GM18858 (cell line): ENCODE data around the gene HSP90B1.
A peak's percentile ranks its signal among the peaks of the same experiment; 100 is the strongest.

Source experiments
- ATAC-seq: cut with Tn5 transposase; IDR thresholded peaks from one replicate; pipeline ENCODE4 v1.9.1; 2021; ENCODE audit not compliant: unreplicated experiment

The HSP90B1 gene

DNA sequence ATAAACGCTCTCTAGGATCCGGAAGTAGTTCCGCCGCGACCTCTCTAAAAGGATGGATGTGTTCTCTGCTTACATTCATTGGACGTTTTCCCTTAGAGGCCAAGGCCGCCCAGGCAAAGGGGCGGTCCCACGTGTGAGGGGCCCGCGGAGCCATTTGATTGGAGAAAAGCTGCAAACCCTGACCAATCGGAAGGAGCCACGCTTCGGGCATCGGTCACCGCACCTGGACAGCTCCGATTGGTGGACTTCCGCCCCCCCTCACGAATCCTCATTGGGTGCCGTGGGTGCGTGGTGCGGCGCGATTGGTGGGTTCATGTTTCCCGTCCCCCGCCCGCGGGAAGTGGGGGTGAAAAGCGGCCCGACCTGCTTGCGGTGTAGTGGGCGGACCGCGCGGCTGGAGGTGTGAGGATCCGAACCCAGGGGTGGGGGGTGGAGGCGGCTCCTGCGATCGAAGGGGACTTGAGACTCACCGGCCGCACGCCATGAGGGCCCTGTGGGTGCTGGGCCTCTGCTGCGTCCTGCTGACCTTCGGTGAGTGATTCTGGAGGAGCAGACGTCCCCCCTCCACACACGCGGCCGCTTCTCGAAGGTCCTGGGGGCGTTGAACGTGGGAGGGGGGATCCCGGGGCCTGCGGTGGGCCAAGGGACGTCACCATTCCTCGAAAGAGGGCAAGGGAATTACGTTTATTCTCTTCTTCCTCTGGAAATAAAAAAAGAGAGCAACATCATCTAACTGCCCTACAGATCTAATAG lies at the start of gene HSP90B1:
TSS of gene HSP90B1 (plus strand) at position 377 of the 753 bp plus-strand sequence. CDS start at position 483, 106 bp downstream.
- ATAC-seq, result peak; percentile 48

DNA sequence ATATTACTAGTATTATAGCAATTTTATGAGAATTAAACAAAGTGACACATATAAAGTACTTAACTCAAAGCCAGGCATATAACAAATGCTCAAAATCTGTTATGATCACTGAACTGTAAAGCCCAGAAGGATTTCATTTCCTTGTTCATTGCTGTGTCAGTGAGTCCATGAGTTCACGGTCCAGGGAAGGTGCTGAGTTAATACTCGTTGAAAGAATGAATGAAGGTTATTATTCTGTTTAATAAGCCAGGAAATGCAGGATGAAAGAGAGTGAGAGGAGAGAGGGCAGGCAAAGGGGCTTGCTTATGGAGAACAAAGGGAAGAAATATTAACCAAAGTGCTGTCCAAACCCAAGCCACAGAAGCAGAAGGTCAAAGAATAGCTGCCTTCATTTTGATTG lies 48.9 kb upstream of the HSP90B1 start:
- ATAC-seq, result no peak

DNA sequence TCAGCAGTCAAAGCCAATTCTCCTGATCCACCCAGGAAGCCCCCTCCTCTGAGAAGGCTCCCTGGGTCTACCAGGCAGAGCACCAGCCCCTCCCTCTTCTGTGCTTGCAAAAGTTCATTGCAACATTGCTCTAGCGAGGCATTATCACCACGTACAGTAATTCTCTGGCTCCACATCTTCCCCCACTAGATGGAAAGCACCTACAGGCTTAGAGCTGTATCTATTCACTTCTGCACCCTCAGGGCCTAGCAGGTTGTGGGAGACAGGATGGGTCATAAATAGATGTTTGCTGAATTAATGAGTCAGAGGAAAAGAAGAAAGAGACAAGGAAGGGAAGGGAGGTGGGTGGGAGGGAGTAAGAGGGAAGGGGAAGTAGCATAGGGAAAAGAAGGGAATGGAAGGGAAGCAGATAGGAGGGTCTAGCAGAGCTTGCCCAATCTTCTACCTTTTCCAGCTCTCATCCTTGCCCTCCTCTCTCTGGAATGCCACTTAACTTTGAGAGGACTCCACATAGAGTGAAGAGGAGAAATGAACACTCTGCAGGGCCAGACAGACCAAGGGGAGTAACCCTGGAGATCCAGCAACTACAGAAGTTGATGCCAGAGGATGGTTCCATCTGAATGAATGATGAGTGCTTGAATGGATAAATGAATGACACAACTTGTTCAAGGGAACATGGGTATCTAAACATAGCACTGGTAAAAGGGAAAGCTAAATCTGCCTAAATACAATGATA lies 47.2 kb upstream of the HSP90B1 start:
- no peak for ATAC-seq

DNA sequence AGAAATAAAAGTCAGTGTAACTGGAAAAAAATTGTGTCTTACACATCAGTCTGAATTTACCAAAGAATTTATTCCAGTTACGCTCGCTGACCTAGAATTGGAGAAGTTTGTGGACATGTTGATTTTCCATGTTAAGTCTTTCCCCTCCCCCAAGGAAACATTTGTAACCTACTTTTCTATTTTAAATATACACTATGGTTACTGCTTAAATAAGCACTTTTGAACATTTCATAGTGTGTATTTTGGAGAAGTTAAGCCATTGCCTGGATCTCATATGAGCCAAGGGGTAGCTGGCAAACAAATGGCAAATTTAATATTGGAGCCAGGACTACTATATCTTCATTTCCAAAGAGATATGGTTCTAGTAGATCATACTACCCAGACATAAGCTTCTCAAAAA lies 46.3 kb upstream of the HSP90B1 start:
- ATAC-seq, result no peak

DNA sequence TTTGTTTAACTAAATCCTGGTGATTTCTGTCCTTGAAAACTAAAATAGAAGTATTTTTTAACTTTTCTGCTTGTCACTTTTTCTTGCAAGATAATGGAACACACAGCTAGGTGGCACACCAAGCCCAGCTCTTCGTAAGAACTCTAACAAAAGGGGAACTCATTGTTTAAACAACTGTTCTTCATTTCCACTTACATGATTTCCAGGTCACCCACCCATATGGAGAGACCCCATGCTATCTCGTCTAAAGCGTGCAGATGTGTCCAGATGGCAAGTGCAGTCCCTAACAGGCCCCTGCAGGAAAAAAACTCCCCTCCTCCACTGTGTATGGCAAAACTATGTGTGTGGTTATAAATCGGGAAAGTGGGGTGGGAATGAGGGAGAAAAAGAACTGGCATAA lies 45.9 kb upstream of the HSP90B1 start:
- ATAC-seq, result no peak

DNA sequence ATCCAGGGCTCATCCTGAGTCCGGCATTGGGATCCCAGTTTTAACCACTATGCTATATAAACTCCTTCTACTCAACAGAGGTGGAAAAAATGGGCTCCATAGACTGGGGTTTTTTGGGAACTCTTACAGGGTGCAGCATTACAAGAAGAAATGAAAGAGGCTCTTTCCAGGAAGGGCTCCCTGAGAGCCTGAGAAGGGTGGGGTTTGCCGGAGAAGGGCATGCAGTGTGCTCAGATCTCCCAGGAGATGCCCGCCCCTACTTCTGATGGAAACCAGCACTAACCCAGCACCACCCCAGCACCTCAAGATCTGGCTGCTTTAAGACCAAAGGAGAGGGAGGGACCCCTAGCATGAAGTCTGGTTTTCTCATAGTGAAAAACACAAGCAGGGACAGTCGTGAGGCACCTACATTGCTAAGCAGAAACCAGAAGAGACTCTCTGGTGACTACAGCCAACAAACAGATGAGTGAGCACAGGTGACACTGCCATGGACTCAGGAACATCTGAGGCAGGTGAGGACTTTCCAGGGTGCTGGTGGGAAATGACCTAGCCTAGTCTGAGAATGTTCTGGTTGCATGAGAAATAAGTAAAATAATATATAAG lies 43.9 kb upstream of the HSP90B1 start:
- ATAC-seq, result no peak

DNA sequence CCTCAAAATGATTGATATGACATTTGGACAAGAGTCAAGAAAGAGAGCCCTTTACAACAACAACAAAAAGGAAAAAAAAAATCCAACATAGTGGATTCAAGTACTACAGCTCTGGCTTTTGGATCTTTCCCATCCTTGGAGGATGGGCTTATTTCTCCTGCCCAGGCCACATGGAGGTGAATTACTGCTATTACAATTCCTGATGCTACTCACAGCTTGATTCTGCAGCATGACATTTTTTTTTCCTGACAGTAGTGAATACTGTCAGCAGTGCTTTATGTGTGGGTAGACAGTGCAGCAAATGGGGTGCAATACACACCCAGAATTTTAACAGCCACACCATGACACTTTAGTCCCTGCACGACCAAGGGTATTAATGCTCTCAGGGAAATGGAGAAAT lies 42.5 kb upstream of the HSP90B1 start:
- ATAC-seq, result no peak

DNA sequence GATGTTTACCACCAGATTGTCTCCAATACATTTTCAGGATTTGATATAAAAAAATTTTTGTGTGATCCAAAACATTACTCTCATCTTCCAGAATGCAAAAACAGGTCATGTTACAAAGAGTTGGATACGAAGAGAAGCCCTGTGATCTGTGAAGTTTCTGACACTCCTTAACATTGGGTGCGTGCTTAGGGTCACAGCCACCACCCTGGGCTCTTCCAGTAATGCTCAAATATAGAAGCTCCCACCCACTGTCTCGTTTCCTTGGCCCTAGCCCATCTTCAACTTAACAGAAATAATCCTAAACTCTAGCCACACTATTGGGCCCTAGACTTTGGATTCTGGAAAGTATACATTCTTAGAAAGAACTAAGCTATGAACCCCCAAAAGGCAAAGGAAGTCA lies 32.9 kb upstream of the HSP90B1 start:
- ATAC-seq, result no peak

DNA sequence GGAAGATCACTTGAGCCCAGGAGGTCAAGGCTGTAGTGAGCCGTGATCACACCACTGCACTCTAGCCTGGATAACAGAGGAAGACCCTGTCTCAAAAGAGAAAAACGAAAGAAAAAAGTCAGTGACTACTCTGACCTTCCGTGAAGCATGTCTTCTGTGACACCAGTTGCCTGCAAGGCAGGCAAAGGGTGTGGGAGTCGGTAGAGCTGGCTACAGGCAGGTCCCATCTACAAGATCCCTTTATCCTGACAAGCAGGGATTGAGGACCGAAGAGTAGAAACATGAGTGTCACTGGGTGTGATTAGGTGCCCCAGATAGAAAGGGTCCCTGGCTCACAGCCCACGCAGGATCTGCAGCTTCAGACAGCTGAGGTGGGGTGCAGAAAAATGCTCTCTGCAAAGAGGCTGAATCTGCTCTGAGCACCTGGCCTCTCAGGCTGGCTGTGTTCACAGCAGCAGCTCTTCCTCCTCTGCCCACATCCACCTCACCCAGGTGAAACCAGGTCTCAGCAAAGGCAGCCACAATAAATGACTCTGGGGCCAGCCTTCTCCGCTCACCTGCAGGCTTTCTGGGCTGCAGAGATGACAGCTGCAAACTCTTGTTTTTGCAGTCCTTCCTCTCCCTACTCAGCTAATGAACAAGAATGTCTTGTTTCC lies 28.6 kb upstream of the HSP90B1 start:
- no peak for ATAC-seq

DNA sequence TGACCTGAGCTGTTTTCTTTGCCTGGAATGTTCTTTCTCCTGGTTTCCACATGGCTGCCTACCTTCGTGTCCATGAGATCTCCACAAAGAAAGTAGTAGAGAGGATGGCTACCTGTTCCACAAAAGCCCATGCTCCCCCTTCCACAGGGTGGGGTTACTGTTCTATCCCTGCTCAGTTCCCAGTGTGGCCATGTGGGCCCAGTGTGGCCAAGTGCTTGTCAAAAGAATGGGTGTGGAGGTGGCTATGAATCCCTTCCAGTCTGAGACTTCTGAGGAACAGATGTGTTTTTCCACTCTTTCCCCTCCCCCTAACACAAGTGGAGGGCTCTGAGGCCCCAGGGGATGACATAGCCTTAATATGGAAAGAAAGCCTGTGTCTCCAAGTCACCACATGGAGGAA lies 26.2 kb upstream of the HSP90B1 start:
- no peak for ATAC-seq

DNA sequence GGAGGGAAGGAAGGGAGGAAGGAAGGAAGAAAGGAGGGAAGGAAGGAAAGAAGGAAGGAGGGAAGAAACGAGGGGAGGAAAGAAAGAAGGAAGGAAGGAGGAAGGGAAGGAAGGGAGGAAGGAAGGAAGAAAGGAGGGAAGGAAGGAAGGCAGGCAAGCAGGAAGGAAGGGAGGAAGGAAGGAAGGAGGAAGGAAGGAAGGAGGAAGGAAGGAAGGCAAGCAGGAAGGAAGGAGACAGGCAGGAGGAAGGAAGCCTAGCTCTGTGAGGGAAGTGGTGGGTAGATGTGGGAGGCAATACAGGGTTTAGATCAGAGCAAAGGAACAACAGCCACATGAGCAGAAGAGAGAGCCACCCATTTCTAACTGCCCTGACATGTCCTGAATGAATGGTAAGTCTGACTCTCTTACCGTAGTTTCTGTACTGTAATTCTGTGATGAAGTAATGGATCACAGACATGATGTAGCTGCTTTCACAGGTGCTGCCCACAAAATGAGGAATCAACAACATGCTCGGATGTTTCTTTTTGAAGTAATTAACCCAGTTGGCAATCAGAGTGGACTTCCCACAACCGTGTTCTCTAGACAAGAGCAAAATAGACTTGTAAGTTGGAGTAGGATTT lies 24.4 kb upstream of the HSP90B1 start:
- no peak for ATAC-seq

DNA sequence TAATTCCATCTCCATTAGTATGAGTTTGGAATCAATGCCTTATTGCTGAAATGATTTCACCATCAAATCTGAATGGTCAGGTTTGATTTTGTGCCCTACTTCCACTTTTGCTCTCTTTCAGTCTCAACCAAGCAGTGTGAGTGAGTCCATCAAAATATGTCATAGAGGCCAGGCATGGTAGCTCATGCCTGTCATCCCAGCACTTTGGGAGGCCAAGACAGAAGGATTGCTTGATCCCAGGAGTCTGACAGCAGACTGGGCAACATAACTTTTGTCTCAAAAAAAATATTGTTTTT lies 22.0 kb upstream of the HSP90B1 start:
- no peak for ATAC-seq

DNA sequence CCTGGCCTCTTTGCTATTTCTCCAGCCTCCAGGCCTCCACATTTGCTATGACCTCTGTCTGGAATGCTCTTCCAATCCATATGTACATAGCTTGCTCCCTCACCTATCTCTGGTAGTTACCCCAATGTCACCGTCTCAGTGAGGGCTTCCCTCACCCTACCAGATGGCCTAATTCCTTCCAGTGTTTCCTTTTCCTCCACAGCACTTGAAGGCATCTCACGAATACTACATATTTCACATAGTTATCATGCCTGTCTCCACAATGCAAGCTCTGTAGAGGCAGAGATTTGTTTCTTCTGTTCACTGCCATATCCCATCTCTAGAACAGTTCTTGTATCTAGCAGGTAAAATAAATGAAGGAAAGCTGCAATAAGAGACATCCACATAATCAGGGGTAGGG lies 21.3 kb upstream of the HSP90B1 start:
- no peak for ATAC-seq

DNA sequence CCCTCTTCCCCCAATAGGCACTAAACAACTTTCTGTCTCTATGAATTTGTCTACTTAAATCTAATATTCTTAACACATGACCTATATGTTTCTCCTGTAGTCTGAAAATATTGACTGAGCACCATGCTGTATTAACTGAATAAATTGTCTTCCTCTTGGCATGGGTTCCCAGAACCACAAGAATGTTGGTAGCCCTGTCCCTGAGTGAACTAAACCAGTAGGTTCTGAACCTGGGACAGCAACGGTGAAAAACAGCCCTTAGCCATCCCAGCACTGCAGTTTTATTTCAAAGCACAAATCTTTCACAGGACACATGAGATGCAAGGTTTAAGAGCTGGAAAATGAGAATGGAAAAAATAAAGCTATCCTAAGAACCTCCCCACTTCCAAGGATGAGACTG lies 20.4 kb upstream of the HSP90B1 start:
- no peak for ATAC-seq

DNA sequence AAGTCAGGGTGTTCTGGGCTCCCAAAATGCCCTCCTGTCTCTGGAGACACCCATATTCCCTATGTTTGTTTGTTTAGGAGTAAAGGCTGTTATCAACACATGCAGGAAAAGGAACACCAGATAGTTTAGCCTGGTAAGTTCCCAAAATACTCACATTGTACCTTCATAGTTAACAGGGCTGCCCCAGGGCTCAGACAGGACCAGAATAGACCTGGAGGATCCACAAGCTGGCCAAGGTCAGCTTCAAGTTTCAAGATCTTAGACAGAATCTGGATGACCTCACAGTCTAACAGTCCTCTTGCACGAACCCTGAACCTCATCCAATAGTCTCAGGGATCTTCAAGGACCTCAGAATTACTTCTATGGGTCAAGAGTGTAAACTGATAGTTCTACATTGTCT lies 18.1 kb upstream of the HSP90B1 start:
- no peak for ATAC-seq

DNA sequence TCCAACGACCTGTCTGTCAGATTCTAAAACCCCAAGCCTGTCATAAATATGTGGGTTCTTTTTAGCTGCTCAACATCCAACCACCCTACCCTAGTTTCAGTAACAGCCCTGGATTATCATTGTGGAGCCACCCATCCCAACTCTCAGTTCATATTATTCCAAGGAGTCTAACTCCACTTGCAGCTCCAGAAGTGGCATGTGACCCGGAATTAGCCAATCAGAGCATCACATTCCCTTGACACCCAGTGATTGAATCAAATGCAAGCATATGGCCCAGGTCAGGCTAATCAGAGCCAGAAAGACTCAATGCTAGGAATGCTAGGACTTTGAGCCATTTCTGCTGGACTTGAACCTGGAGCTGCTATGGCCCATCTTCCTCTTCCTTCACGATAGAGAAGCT lies 17.1 kb upstream of the HSP90B1 start:
- no peak for ATAC-seq

DNA sequence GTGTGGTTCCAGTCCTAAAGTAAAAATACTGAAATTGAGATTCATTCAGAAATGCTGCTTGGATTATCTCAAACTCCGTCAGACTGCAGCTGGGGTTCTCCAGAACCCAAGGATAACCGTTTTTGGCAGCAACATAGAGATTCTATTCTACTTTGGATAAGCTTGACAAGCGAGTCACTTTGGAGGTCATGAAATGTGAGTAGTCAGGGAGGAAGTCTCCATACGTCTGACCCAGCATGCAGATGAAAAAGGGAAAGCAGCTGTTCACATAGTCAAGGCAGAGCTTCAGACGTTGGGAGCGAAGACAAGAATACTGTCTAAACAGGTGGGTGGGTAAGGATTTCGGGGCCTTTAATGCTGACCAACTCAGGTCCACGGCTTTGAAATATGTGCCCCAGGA lies 14.9 kb upstream of the HSP90B1 start:
- ATAC-seq, result no peak

DNA sequence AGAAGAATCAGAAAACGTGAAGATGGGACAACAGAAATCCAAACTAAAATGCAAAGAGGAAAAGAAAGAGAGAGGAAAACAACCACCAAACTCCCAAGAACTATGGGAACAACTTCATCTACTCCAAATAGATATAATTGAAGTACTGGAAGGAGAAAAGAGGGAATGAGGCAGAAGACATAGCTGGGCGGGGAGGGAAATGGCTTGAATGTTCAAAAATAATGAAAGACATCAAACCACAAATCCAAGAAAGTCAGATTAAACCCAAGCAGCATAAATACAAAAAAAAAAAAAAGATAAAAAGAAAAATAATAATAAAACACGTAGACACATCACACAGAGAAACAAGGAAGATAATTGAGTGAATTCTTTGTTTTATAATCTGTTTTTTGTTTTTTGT lies 12.3 kb upstream of the HSP90B1 start:
- ATAC-seq, result no peak

DNA sequence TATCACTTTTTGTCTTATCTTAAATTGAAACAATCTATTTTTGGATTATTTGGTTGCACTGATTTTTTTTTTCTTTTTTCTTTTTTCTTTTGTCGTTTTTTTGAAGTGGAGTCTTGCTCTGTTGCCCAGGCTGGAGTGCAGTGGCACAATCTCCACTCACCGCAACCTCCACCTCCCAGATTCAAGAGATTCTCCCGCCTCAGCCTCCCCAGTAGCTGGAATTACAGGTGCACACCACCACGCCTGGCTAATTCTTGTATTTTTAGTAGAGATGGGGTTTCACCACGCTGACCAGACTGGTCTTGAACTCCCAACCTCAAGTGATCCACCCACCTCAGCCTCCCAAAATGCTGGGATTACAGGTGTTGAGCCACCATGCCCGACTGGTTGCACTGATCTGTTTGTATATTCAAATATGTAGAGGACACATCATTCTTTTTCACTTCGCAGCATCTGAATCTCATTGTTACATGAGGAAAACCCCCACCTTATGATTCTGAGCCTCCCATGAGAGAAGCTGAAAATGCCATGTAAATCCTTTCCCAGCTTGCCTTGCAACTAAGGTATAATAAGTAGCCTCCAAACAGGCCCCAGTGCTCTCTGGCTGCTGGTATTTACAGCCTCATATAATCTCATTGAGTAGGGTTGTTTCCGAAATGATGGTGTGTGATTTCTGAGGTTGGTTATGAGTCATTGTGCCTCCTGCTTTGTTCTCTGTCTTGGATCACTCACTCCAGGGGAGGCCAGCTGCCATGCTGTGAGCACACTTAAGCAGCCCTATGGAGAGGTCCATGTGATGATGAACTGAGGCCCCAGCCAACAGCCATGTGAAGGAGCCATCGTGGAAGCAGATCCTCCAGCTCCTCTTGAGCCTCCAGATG lies 5.2 kb upstream of the HSP90B1 start:
- ATAC-seq, result peak; percentile 41

DNA sequence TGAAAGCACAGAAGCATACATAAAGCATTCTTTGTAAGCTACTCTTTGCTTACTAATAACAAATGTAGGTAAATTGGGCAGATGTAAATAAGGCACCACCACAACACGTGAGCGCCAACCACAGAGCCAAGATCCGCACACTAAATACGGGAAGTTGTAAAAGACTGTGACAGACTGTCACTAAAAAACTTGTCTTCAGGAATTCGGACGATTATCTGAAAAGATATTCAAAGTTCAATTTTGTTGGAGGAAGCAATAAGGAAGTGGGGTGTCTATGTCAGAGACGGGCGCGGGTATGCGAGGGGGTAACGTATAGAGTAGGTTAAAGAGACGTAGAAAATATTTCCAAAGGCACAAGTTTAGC lies 1.5 kb upstream of the HSP90B1 start:
- ATAC-seq, result no peak
